Chondrocyte (in vitro differentiated cells): ENCODE measurements around the gene CPSF2. TPM values are rescaled to one million over a fixed set of nuclear protein-coding genes. Genes with fewer than 3 reads are reported as not detected.
A peak's percentile ranks its signal among the peaks of the same experiment; 100 is the strongest.
"Not testable (repeated sequence)": the region's sequence is repeated elsewhere in the genome, so short reads cannot be mapped to it uniquely, and the experiment has no call there.

Experiments used
- DNase-seq: peaks from one replicate; pipeline ENCODE4 v3.0.0; 2021; ENCODE audit warnings: mixed read lengths, low spot score
- H3K27ac Mint-ChIP-seq: one replicate; pipeline ENCODE4 v1.8.0; 2021; ENCODE audit warnings: mild to moderate bottlenecking, moderate library complexity, mixed read lengths; ENCODE audit not compliant: unreplicated experiment
- H3K27me3 Mint-ChIP-seq: 2 replicates; pipeline ENCODE4 v1.8.0; 2021; ENCODE audit warnings: low read depth, mixed read lengths
- H3K36me3 Mint-ChIP-seq: 2 replicates; pipeline ENCODE4 v1.8.0; 2021; ENCODE audit warnings: low read depth, mixed read lengths
- H3K4me1 Mint-ChIP-seq: 2 replicates; pipeline ENCODE4 v1.8.0; 2021; ENCODE audit warnings: low read depth, mild to moderate bottlenecking, mixed read lengths
- H3K4me3 Mint-ChIP-seq: one replicate; pipeline ENCODE4 v1.8.0; 2021; ENCODE audit warnings: mild to moderate bottlenecking, moderate library complexity, mixed read lengths; ENCODE audit not compliant: unreplicated experiment
- H3K9me3 Mint-ChIP-seq: 2 replicates; pipeline ENCODE4 v1.8.0; 2021; ENCODE audit warnings: low read depth, mixed read lengths
- CTCF ChIP-seq: fragments of 200-600 bp; sonication (generic); IDR thresholded peaks from 2 replicates; pipeline ENCODE4 v1.5.0; 2021; ENCODE audit warnings: antibody characterized with exemption, mild to moderate bottlenecking, moderate library complexity
- total RNA-seq: library from RNA; stranded (reverse); gene quantifications from 3 replicates; pipeline ENCODE4 v1.2.1, GENCODE V29; 2021

CPSF2 gene
- total RNA-seq, 1 donor from 2014 or later: 65.0 TPM

GRCh38 chr14:92207012-92207927 is 85.5 kb downstream of the CPSF2 start:
- Mint-ChIP-seq H3K27me3 (peaks cover 12% of the 10 kb centered on the region), H3K27ac (no peak overlapping the region), H3K4me3 (no peak overlapping the region), H3K36me3 (no peaks in the 10 kb centered on the region), H3K9me3 (no peaks in the 10 kb centered on the region), H3K4me1 (peaks cover 22% of the 10 kb centered on the region)
- DNase-seq: no peak
- TF ChIP-seq CTCF: no peak

GRCh38 chr14:92207928-92208265 is 86.1 kb downstream of the CPSF2 start:
- Mint-ChIP-seq H3K4me1 (peaks cover 22% of the 10 kb centered on the region), H3K9me3 (peaks cover 3% of the 10 kb centered on the region), H3K27me3 (peaks cover 6% of the 10 kb centered on the region), H3K4me3 (no peak overlapping the region), H3K27ac (no peak overlapping the region), H3K36me3 (no peaks in the 10 kb centered on the region)
- TF ChIP-seq CTCF: no peak
- DNase-seq: no peak

GRCh38 chr14:92209141-92209540 is 87.4 kb downstream of the CPSF2 start:
- no peak for DNase-seq
- H3K36me3 Mint-ChIP-seq: no peaks in the 10 kb centered on the region
- TF ChIP-seq CTCF: no peak
- no peak overlapping the region for H3K4me3 Mint-ChIP-seq
- H3K9me3 Mint-ChIP-seq: peaks cover 6% of the 10 kb centered on the region
- peaks cover 22% of the 10 kb centered on the region for H3K4me1 Mint-ChIP-seq
- peak overlapping the region; percentile 84 for H3K27ac Mint-ChIP-seq
- peaks cover under 1% of the 10 kb centered on the region for H3K27me3 Mint-ChIP-seq

GRCh38 chr14:92213125-92213524 is 91.4 kb downstream of the CPSF2 start:
- H3K4me1 Mint-ChIP-seq: peaks cover 30% of the 10 kb centered on the region
- not testable (repeated sequence) for H3K27me3 Mint-ChIP-seq, H3K9me3 Mint-ChIP-seq, DNase-seq, H3K27ac Mint-ChIP-seq, H3K4me3 Mint-ChIP-seq, H3K36me3 Mint-ChIP-seq

- TF ChIP-seq CTCF: no peak
- H3K27me3 Mint-ChIP-seq: no peaks in the 10 kb centered on the region
- no peaks in the 10 kb centered on the region for H3K36me3 Mint-ChIP-seq
- no peak overlapping the region for H3K27ac Mint-ChIP-seq
- peaks cover 12% of the 10 kb centered on the region for H3K9me3 Mint-ChIP-seq
- no peak for DNase-seq
- H3K4me1 Mint-ChIP-seq: peaks cover 14% of the 10 kb centered on the region
- no peak overlapping the region for H3K4me3 Mint-ChIP-seq
Measured at GRCh38 chr14:92215579-92215978, 93.8 kb downstream of the CPSF2 start.

GRCh38 chr14:92217936-92218335 is 96.2 kb downstream of the CPSF2 start:
- H3K4me1 Mint-ChIP-seq: peaks cover 32% of the 10 kb centered on the region
- DNase-seq: no peak

More at GRCh38 chr14:92217936-92218335, 96.2 kb downstream of the CPSF2 start:
- no peak for TF ChIP-seq CTCF
- H3K36me3 Mint-ChIP-seq: no peaks in the 10 kb centered on the region
- peaks cover 2% of the 10 kb centered on the region for H3K27me3 Mint-ChIP-seq
- H3K27ac Mint-ChIP-seq: no peak overlapping the region
- no peak overlapping the region for H3K4me3 Mint-ChIP-seq
- H3K9me3 Mint-ChIP-seq: peaks cover 8% of the 10 kb centered on the region
